ENCODE data around the gene MAP4K4. TPM values are rescaled to one million over a fixed set of nuclear protein-coding genes. Genes with fewer than 3 reads are reported as not detected.
"Not testable (repeated sequence)": the region's sequence is repeated elsewhere in the genome, so short reads cannot be mapped to it uniquely, and the experiment has no call there.

MAP4K4 gene
- total RNA-seq, 1 donor from 2014 or later: 232 TPM

GRCh38 chr2:101770726-101771125 is 73.2 kb downstream of the MAP4K4 start:
- CTCF ChIA-PET: interaction anchor here (0.7 to 2.5 kb wide), 11 partner anchors 11 to 352 kb away, joined by 3 to 14 read pairs (median 5); partner anchors contain the start of gene MAP4K4
- H3K9me3 Mint-ChIP-seq: no peaks in the 10 kb centered on the region
- H3K4me3 Mint-ChIP-seq: no peak overlapping the region
- peaks cover 11% of the 10 kb centered on the region for H3K36me3 Mint-ChIP-seq (ENCODE audit: low read depth)
- H3K4me1 Mint-ChIP-seq: peaks cover 95% of the 10 kb centered on the region
- H3K27me3 Mint-ChIP-seq: no peaks in the 10 kb centered on the region
- intact Hi-C loops (cut with micrococcal nuclease): loop anchor here (1.0 to 5.0 kb wide), 3 partner anchors 11 to 52 kb away; no protein-coding TSS in a partner anchor
- DNase-seq: no peak
- peak; percentile 44 for ATAC-seq (ENCODE audit: low read depth)
- POLR2A ChIA-PET: interaction anchor here (1.0 to 1.1 kb wide), 2 partner anchors 12 to 93 kb away, joined by 3 to 7 read pairs; no protein-coding TSS in a partner anchor
- H3K27ac Mint-ChIP-seq: peak overlapping the region; percentile 12
- peak; percentile 0 for TF ChIP-seq CTCF (IDR thresholded peaks at IDR 0.05)

GRCh38 chr2:101771227-101771902 is 73.9 kb downstream of the MAP4K4 start:
- no peak for TF ChIP-seq CTCF (IDR thresholded peaks at IDR 0.05)
- POLR2A ChIA-PET: no interaction called here
- CTCF ChIA-PET: interaction anchor here (1.0 to 2.5 kb wide), 9 partner anchors 11 to 353 kb away, joined by 3 to 14 read pairs (median 5); no protein-coding TSS in a partner anchor
- intact Hi-C loops (cut with micrococcal nuclease): loop anchor here (2.0 to 5.0 kb wide), 2 partner anchors 17 to 51 kb away; no protein-coding TSS in a partner anchor
- Mint-ChIP-seq H3K4me1 (peaks cover 95% of the 10 kb centered on the region), H3K4me3 (no peak overlapping the region), H3K27ac (peak overlapping the region; percentile 12), H3K36me3 (ENCODE audit: low read depth) (peaks cover 11% of the 10 kb centered on the region), H3K27me3 (no peaks in the 10 kb centered on the region), H3K9me3 (no peaks in the 10 kb centered on the region)
- DNase-seq (no peak), ATAC-seq (ENCODE audit: low read depth) (no peak)

GRCh38 chr2:101771910-101772321 is 74.4 kb downstream of the MAP4K4 start:
- Mint-ChIP-seq H3K36me3 (ENCODE audit: low read depth) (peaks cover 11% of the 10 kb centered on the region), H3K4me3 (no peak overlapping the region), H3K9me3 (no peaks in the 10 kb centered on the region), H3K27me3 (no peaks in the 10 kb centered on the region), H3K27ac (no peak overlapping the region), H3K4me1 (peaks cover 92% of the 10 kb centered on the region)
- ATAC-seq (ENCODE audit: low read depth) (no peak), DNase-seq (no peak)
- TF ChIP-seq CTCF (IDR thresholded peaks at IDR 0.05): no peak
- intact Hi-C loops (cut with micrococcal nuclease): loop anchor here (2.0 to 5.0 kb wide), 2 partner anchors 17 to 50 kb away; no protein-coding TSS in a partner anchor
- POLR2A ChIA-PET: no interaction called here
- CTCF ChIA-PET: interaction anchor here (1.4 to 2.5 kb wide), 2 partner anchors 52 to 59 kb away, joined by 4 to 14 read pairs; no protein-coding TSS in a partner anchor

- intact Hi-C loops (cut with micrococcal nuclease): loop anchor here (5.0 kb wide), 1 partner anchor 49 kb away; no protein-coding TSS in a partner anchor
- Mint-ChIP-seq H3K9me3 (no peaks in the 10 kb centered on the region), H3K36me3 (ENCODE audit: low read depth) (peaks cover 9% of the 10 kb centered on the region), H3K4me3 (no peak overlapping the region), H3K27me3 (no peaks in the 10 kb centered on the region), H3K4me1 (peaks cover 92% of the 10 kb centered on the region), H3K27ac (no peak overlapping the region)
- TF ChIP-seq CTCF (IDR thresholded peaks at IDR 0.05): no peak
- ATAC-seq (ENCODE audit: low read depth) (no peak), DNase-seq (no peak)
- POLR2A ChIA-PET: no interaction called here
- CTCF ChIA-PET: interaction anchor here (1.0 kb wide), 1 partner anchor 354 kb away, joined by 3 read pairs; no protein-coding TSS in a partner anchor
Observed at GRCh38 chr2:101773137-101773536, 75.6 kb downstream of the MAP4K4 start.

- H3K9me3 Mint-ChIP-seq; ATAC-seq (ENCODE audit: low read depth); H3K27me3 Mint-ChIP-seq; H3K36me3 Mint-ChIP-seq (ENCODE audit: low read depth); POLR2A ChIA-PET; H3K4me3 Mint-ChIP-seq; H3K27ac Mint-ChIP-seq; DNase-seq: not testable (repeated sequence)
- H3K4me1 Mint-ChIP-seq: peaks cover 92% of the 10 kb centered on the region
- CTCF ChIA-PET: interaction anchor here (1.0 to 1.3 kb wide), 2 partner anchors 57 to 355 kb away, joined by 3 read pairs; no protein-coding TSS in a partner anchor
- intact Hi-C loops (cut with micrococcal nuclease): loop anchor here (5.0 kb wide), 1 partner anchor 48 kb away; no protein-coding TSS in a partner anchor
Observed at GRCh38 chr2:101773961-101774360, 76.5 kb downstream of the MAP4K4 start.
